ENCODE results near the gene NR2F1-AS1.

DNA sequence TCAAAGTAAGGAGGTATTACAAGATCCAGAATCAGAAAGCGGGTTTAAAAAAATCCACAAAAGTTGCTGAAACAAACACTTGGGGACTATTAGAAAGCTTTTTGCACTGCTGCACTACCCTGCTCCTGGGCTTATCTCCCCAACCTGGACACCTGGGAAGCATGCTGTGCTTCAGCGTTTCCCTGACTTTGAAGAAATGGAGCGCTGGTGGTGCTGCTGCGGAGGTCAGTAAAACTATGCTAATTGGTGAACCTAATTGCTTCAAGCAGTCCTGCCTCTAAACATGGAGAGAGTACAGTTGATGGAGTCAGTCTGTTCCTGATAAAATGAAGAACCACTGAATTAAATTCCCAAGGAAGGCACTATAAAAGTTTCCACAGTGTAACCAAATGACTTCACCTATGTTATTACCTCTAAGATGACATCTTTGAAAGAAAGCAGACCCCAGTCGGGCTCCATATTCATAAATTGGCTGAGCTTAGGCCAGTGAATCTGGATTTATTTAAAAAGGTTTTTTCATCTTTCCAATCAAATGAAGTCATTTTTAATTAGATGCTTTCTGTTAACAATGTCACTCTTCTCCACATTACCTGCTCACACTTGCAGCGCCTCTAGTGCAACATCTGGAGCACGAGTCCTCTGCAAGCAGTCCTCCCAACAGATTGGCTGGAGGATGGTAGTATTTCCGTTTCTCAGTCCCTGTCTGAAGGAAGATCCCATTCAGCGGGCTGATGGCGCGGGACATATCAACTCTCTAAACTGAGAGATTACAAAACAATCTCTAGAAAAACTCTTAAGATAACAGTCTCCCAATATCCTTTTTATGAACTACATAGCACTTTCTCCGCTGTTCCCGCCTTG lies 11.5 kb downstream of the NR2F1-AS1 start:
- TF ChIP-seq CTCF (IDR thresholded peaks at IDR 0.05; ENCODE audit: low read length), result no peak
- no peak for TF ChIP-seq EZH2 (optimal IDR thresholded peaks at IDR 0.05; ENCODE audit: low read depth, low read length)
- TF ChIP-seq EZH2phosphoT487 (IDR thresholded peaks at IDR 0.05; ENCODE audit: low read length), result no peak

Measured in MM.1S (cell line).